Karpas-422 (cell line): Measurements from ENCODE around the gene NT5C3A. TPM values are rescaled to one million over a fixed set of nuclear protein-coding genes. Genes with fewer than 3 reads are reported as not detected.
"Not testable (repeated sequence)": the region's sequence is repeated elsewhere in the genome, so short reads cannot be mapped to it uniquely, and the experiment has no call there.

Experiments
- DNase-seq: peaks from one replicate; pipeline ENCODE4 v3.0.0-alpha.2; 2015
- H2AFZ ChIP-seq: fragments of 200-600 bp; sonication (generic); 2 replicates; pipeline ENCODE4 v1.6.1; 2014; ENCODE audit warnings: antibody characterized with exemption, low read length, mixed read lengths
- H3K27ac ChIP-seq: fragments of 200-600 bp; sonication (generic); 2 replicates; pipeline ENCODE4 v1.5.1; 2014; ENCODE audit warnings: mild to moderate bottlenecking, low read length, moderate library complexity
- H3K27me3 ChIP-seq: fragments of 200-600 bp; sonication (generic); 2 replicates; pipeline ENCODE4 v1.6.1; 2014; ENCODE audit warnings: low read length, mixed read lengths
- H3K36me3 ChIP-seq: fragments of 200-600 bp; sonication (generic); 2 replicates; pipeline ENCODE4 v1.6.1; 2014; ENCODE audit warnings: low read length, mixed read lengths; ENCODE audit not compliant: insufficient read depth
- H3K4me1 ChIP-seq: fragments of 200-600 bp; sonication (generic); 2 replicates; pipeline ENCODE4 v1.6.1; 2014; ENCODE audit warnings: mild to moderate bottlenecking, low read length, mixed read lengths
- H3K4me2 ChIP-seq: fragments of 200-600 bp; sonication (generic); 2 replicates; pipeline ENCODE4 v1.6.1; 2014; ENCODE audit warnings: low read length, low read depth, mild to moderate bottlenecking; ENCODE audit not compliant: poor library complexity, severe bottlenecking
- H3K4me3 ChIP-seq: fragments of 200-600 bp; sonication (generic); 2 replicates; pipeline ENCODE4 v1.5.1; 2014; ENCODE audit warnings: mild to moderate bottlenecking, antibody characterized with exemption, low read length, mixed read lengths
- H3K79me2 ChIP-seq: fragments of 200-600 bp; sonication (generic); 2 replicates; pipeline ENCODE4 v1.6.1; 2014; ENCODE audit warnings: mild to moderate bottlenecking, low read length, mixed read lengths
- H3K9ac ChIP-seq: fragments of 200-600 bp; sonication (generic); 2 replicates; pipeline ENCODE4 v1.6.0; 2014; ENCODE audit warnings: low read length
- H3K9me2 ChIP-seq: fragments of 200-600 bp; sonication (generic), shearing (Covaris generic); replicated peaks from 2 replicates; pipeline ENCODE4 v1.6.0; 2014; ENCODE audit warnings: mild to moderate bottlenecking, low read length, moderate library complexity; ENCODE audit not compliant: insufficient read depth
- H3K9me3 ChIP-seq: fragments of 300-700, 200-600 bp; sonication (generic); 2 replicates; pipeline ENCODE4 v1.6.1; 2014; ENCODE audit warnings: low read length, mixed read lengths
- H4K20me1 ChIP-seq: fragments of 200-600 bp; sonication (generic); 2 replicates; pipeline ENCODE4 v1.6.1; 2014; ENCODE audit warnings: mild to moderate bottlenecking, antibody characterized with exemption, low read length, low read depth; ENCODE audit not compliant: insufficient read depth
- total RNA-seq: library from RNA; depleted of rRNA; stranded (reverse); fragments of >200 nt; shearing (Covaris generic); gene quantifications from 2 replicates; pipeline ENCODE4 v1.2.3, GENCODE V29; 2014; ENCODE audit warnings: low replicate concordance

The NT5C3A gene
- total RNA-seq, 1 experiment from 2014 or later: 48.7 TPM

DNA sequence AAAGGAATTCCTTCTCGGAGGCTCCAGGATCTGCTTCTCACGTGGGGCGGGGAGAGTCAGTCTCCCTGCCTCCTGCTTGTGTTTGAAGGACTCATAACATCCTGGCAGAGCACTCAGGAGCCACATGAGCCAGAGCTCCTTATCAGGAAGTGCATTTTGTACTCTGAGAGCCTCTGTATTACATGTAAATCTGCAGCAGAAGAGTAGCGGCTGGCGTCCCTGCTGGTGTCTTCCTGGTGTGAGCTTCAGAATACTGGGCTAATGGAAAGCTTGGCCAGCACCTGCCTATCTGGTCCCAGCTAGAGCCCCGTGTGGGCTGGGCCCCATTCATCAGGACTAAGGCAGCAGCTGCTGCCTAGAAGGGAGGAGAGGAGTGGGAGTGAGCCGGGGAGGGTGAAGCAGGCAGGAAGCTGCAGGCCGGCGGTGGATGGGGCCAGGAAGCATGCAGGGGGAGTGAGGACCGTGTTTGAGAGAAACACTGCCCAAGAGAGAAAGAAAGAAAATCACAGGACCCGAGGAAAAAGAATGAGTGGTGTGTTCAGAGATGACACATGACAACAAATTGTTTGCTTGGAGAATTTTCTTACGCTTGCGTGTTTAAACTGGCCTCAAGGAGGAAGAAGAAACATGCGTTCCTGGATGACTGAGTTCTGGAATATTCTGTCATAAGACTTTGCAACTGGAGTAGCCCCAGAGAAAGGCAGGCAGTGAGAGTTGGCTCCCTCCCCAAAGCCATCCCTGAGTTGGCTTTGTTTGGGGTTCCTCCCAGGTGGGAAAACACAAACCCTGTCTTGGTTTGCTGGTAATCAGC, 64.0 kb downstream of the NT5C3A start:
- not testable (repeated sequence) for H3K4me2 ChIP-seq, H3K9me2 ChIP-seq, H2AFZ ChIP-seq, H3K4me1 ChIP-seq, H3K79me2 ChIP-seq, H4K20me1 ChIP-seq, H3K9ac ChIP-seq, H3K27ac ChIP-seq, H3K27me3 ChIP-seq, H3K4me3 ChIP-seq, DNase-seq, H3K36me3 ChIP-seq, H3K9me3 ChIP-seq

DNA sequence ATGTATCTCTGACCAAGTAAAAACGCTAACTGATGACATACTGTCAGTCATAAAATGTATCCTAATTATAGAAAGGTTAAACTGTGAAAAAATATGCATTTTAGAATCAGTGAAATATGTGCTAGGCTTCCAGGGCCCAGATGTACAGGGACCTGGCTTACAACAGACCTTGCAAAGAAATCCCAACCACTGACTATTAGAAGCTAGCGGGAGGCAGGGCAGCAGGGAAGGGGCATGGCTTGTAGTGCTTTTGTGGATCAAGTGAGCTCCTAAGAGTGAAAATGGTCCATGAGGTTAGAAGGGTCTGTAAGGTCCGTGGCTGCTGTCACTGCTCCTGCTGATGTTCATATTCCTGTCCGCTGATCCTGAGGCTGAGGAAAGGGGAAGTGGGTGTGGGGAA, 64.6 kb downstream of the NT5C3A start:
- not testable (repeated sequence) for H3K9me2 ChIP-seq, H3K9ac ChIP-seq, H3K4me1 ChIP-seq, H3K79me2 ChIP-seq, H3K27ac ChIP-seq, H2AFZ ChIP-seq, DNase-seq, H3K27me3 ChIP-seq, H3K36me3 ChIP-seq, H3K4me2 ChIP-seq, H3K9me3 ChIP-seq, H4K20me1 ChIP-seq, H3K4me3 ChIP-seq

DNA sequence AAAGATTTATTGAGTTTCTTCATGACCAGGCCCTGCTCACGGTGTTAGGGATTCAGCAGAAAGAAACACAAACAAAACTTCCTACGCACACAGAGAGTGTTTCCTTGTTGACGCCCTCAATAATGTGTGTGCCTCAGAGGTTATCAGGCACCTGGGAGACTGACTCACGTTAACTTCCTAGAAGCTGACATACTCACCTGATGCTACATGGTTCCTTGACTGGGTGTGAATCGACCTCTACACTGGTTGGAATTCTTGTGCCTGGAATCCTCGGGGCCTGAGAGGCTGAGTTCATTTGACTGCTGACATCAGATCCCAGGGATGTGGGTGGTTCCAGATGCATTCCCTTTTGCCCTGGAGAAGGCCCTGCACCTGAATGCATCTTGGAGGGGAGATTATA, 69.8 kb downstream of the NT5C3A start:
- H3K9me3 ChIP-seq, H3K27ac ChIP-seq, DNase-seq, H3K9me2 ChIP-seq, H3K4me1 ChIP-seq, H3K4me3 ChIP-seq, H3K79me2 ChIP-seq, H3K9ac ChIP-seq, H3K4me2 ChIP-seq, H3K27me3 ChIP-seq, H3K36me3 ChIP-seq, H2AFZ ChIP-seq, H4K20me1 ChIP-seq: not testable (repeated sequence)

DNA sequence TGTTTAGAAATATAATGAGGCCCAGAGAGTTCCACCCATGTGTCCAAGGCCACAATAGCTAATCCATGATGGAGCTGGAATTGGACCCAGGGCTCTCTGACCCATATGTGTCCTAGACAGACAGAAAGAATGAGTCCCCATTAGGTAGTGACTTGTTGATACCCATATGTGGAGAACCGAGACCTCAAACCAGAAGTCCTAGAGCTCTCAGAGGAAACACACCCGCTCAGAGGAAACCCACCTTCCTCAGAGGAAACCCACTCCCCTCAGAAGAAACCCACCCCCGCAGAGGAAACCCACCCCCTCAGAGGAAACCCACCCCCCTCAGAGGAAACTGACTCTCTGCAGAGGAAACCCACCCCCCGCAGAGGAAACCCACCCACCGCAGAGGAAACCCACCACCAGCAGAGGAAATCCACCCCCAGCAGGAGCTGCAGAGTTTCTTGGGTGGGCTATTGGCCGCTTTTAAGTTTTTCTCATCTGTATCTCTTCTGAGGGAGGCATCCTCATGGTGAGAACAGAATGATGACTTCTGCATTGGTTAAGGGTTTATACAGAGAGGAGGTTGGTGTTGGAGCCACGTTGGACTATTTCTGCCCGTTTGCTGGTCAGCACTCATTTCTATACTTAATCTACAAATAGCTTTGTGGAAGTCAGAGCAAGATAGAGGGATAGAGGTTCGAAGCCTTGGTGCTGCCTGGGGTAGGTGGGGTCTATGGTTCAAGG, 70.4 kb downstream of the NT5C3A start:
- H3K4me1 ChIP-seq, H3K27ac ChIP-seq, H3K27me3 ChIP-seq, DNase-seq, H3K9me3 ChIP-seq, H3K4me3 ChIP-seq, H3K9me2 ChIP-seq, H4K20me1 ChIP-seq, H2AFZ ChIP-seq, H3K9ac ChIP-seq, H3K4me2 ChIP-seq, H3K36me3 ChIP-seq, H3K79me2 ChIP-seq: not testable (repeated sequence)

DNA sequence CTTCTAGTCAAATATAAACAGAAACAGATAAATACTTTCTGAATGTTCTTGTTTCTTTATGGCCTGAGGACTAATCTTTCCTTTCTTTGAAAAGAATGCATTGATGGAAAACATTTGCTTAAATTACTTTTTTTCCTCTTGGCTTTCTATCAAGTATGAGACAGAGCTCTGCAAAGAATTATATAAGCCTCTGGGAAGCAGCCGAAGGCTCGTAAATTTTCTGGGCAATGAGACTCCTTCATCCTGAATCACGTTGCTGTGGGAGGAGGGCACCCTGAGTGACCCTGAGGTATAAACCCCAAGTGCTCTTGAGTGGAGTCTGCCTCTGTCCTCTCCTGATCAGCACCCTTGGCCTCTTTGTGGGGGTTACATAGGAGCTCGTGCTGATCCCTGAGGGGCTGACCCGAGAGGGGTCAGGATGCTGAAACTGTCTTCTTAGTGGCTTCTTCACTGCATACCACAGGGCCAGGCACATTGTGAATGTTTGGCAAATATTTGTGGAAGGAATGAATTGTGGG, 71.4 kb downstream of the NT5C3A start:
- H4K20me1 ChIP-seq, H2AFZ ChIP-seq, H3K4me3 ChIP-seq, H3K27me3 ChIP-seq, H3K4me1 ChIP-seq, H3K36me3 ChIP-seq, H3K9ac ChIP-seq, H3K9me3 ChIP-seq, H3K9me2 ChIP-seq, DNase-seq, H3K79me2 ChIP-seq, H3K27ac ChIP-seq, H3K4me2 ChIP-seq: not testable (repeated sequence)

DNA sequence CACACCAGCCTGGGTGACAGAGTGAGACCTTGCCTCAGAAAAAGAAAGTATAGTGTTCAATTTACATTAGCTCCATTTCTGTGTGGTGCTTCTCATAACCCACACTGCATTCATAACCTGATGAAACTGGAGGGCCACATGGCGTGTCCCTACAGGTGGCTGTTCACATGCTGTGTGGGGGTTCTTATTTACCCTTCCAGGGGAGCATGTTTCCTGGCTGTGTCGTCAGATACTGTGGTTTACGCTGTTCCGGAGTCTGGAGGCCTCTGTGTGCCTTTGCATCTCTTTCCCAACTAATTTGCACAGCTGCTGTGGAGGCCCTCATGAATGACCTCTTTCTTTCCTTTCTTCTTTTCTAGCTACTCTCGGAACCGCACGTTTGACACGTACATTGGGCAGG, 74.4 kb downstream of the NT5C3A start:
- H3K9ac ChIP-seq: not testable (repeated sequence)

DNA sequence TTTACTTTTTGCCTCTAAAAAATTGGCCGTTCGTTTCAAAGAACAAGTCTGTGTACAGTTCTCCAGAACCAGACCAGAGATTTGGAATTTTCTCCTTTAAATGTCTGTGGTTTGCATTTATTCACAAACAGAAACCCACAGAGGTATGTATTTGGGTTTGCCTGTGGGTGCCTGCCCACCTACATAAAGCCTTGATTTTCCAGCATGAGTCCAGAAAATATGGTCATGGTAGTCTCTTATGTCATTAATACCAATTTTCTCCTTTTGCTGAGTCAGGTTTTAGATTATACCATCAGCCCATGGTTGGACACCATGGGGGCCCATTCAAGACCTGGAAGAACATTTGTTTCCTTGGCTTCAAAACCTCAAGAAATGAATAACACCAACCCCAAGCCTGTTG, 82.7 kb downstream of the NT5C3A start:
- DNase-seq: not testable (repeated sequence)

More for the DNA sequence above, 74.4 kb downstream of the NT5C3A start:
- H3K36me3 ChIP-seq, H3K4me2 ChIP-seq, DNase-seq, H3K27ac ChIP-seq, H3K9me2 ChIP-seq, H3K4me3 ChIP-seq, H3K4me1 ChIP-seq, H4K20me1 ChIP-seq, H2AFZ ChIP-seq, H3K9me3 ChIP-seq, H3K27me3 ChIP-seq, H3K79me2 ChIP-seq: not testable (repeated sequence)

DNA sequence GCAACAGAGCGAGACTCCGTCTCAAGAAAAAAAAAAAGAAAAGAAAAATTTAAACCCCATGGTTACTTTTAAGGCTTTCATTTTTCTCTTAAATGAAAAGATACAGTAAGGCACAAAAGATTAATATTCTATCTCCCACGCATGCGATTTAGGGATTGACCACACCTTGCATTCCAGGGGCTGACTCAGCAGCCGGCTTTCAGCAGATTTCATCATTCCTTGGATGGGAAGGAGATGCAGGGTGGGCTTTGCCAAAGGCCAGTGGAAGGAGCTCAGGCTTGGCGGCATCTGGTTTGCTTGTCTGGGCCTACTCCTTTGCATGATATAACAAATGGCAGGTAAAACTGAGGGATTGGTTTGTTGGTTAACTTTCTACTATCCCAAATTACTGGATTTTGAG, 83.3 kb downstream of the NT5C3A start:
- not testable (repeated sequence) for H3K36me3 ChIP-seq, H3K9me3 ChIP-seq, H3K79me2 ChIP-seq, H3K27ac ChIP-seq, H3K9me2 ChIP-seq, DNase-seq, H3K27me3 ChIP-seq, H2AFZ ChIP-seq, H3K4me3 ChIP-seq, H3K4me1 ChIP-seq, H4K20me1 ChIP-seq, H3K9ac ChIP-seq, H3K4me2 ChIP-seq

More for the DNA sequence above, 82.7 kb downstream of the NT5C3A start:
- not testable (repeated sequence) for H3K9ac ChIP-seq, H4K20me1 ChIP-seq, H3K4me1 ChIP-seq, H3K27me3 ChIP-seq, H3K36me3 ChIP-seq, H2AFZ ChIP-seq, H3K4me3 ChIP-seq, H3K79me2 ChIP-seq, H3K27ac ChIP-seq, H3K4me2 ChIP-seq, H3K9me2 ChIP-seq, H3K9me3 ChIP-seq
